ENCODE measurements around the gene SNX7. TPM values are rescaled to one million over a fixed set of nuclear protein-coding genes. Genes with fewer than 3 reads are reported as not detected.

Gene SNX7
- polyA plus RNA-seq, 1 of the 3 experiments (the other 2 are of a cell fraction): 16.0 TPM

- Histone ChIP-seq H3K4me2 (no peak overlapping the region), H3K27ac (ENCODE audit: low read depth in 2 of 2, low read length in 1 of 2) (no peak overlapping the region), H2AFZ (ENCODE audit: low read depth) (no peak overlapping the region), H3F3A (replicated peaks; ENCODE audit: insufficient read depth) (peaks cover 10% of the 10 kb centered on the region), H3K4me1 (ENCODE audit: control insufficient read depth in 1 of 2, insufficient read depth in 2 of 2, low read depth in 1 of 2, low read length in 1 of 2) (peaks cover 0 to 9% of the 10 kb centered on the region in 2 experiments; a peak in 1 of 4 replicates), H3K9me2 (no peaks in the 10 kb centered on the region; the same call in 1 of the 2 replicates), H3K27me3 (ENCODE audit: insufficient read depth) (no peaks in the 10 kb centered on the region), H3K79me2 (ENCODE audit: insufficient read depth) (no peaks in the 10 kb centered on the region), H3K4me3 (ENCODE audit: low read depth in 2 of 2, low read length in 1 of 2) (no peak overlapping the region), H3K9ac (no peak overlapping the region), H3K9me3 (no peaks in the 10 kb centered on the region), H3K36me3 (replicated peaks in 1 of 2; ENCODE audit: control insufficient read depth in 1 of 2, insufficient read depth in 2 of 2, low read length in 1 of 2) (peaks cover 37 to 48% of the 10 kb centered on the region in 2 experiments), H4K20me1 (ENCODE audit: insufficient read depth) (no peaks in the 10 kb centered on the region)
- CTCF ChIA-PET: interaction anchor here (0.7 kb wide), 2 partner anchors 29 to 478 kb away, joined by 3 read pairs; no protein-coding TSS in a partner anchor
- POLR2A ChIA-PET: no interaction called here
- no peak for DNase-seq
- 97% methylated on average over 1 of the region's 1 CpG for WGBS (ENCODE audit: low lambda C conversion rate)
- TF ChIP-seq FOSL2 (IDR thresholded peaks at IDR 0.05; ENCODE audit: borderline replicate concordance, low read depth): no peak
- TF ChIP-seq, protein P1, sequence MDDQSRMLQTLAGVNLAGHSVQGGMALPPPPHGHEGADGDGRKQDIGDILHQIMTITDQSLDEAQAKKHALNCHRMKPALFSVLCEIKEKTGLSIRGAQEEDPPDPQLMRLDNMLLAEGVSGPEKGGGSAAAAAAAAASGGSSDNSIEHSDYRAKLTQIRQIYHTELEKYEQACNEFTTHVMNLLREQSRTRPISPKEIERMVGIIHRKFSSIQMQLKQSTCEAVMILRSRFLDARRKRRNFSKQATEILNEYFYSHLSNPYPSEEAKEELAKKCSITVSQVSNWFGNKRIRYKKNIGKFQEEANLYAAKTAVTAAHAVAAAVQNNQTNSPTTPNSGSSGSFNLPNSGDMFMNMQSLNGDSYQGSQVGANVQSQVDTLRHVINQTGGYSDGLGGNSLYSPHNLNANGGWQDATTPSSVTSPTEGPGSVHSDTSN (IDR thresholded peaks at IDR 0.05): no peak
- TF ChIP-seq RCOR1 (IDR thresholded peaks at IDR 0.05; ENCODE audit: low read length): no peak
- no peak for TF ChIP-seq YY1 (IDR thresholded peaks at IDR 0.05; ENCODE audit: low read depth)
- no peak for TF ChIP-seq ELF1 (IDR thresholded peaks at IDR 0.05)
- TF ChIP-seq USF1 (IDR thresholded peaks at IDR 0.05; ENCODE audit: borderline replicate concordance, low read depth): no peak
- TF ChIP-seq SMC3 (IDR thresholded peaks at IDR 0.05; ENCODE audit: low read depth, low read length): no peak
- TF ChIP-seq TCF12 (IDR thresholded peaks at IDR 0.05): no peak
- no peak for TF ChIP-seq NRF1 (IDR thresholded peaks at IDR 0.05; ENCODE audit: low read depth, low read length)
- TF ChIP-seq RXRA (IDR thresholded peaks at IDR 0.05; ENCODE audit: borderline replicate concordance, low read depth): no peak
- TF ChIP-seq NFIC (IDR thresholded peaks at IDR 0.05; ENCODE audit: borderline replicate concordance): no peak
- TF ChIP-seq ZBTB33 (IDR thresholded peaks at IDR 0.05; ENCODE audit: borderline replicate concordance, low read depth): no peak
- TF ChIP-seq FOXM1 (IDR thresholded peaks at IDR 0.05; ENCODE audit: low read depth): no peak
- no peak for TF ChIP-seq CHD2 (IDR thresholded peaks at IDR 0.05; ENCODE audit: low read length, partially characterized antibody)
- TF ChIP-seq IRF3 (IDR thresholded peaks at IDR 0.05; ENCODE audit: low read depth, low read length): no peak
- no peak for TF ChIP-seq MXI1 (IDR thresholded peaks at IDR 0.05; ENCODE audit: low read depth, low read length)
- TF ChIP-seq, protein P2, sequence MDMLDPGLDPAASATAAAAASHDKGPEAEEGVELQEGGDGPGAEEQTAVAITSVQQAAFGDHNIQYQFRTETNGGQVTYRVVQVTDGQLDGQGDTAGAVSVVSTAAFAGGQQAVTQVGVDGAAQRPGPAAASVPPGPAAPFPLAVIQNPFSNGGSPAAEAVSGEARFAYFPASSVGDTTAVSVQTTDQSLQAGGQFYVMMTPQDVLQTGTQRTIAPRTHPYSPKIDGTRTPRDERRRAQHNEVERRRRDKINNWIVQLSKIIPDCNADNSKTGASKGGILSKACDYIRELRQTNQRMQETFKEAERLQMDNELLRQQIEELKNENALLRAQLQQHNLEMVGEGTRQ (IDR thresholded peaks at IDR 0.05; ENCODE audit: borderline replicate concordance, low read depth, low read length): no peak
- TF ChIP-seq TEAD4 (IDR thresholded peaks at IDR 0.05; ENCODE audit: borderline replicate concordance, insufficient read depth): no peak
Measured at GRCh38 chr1:98697781-98698180, 36.3 kb downstream of the SNX7 start.
